Upper lobe of right lung (tissue), 1 donor: ENCODE results near the gene C17orf75. TPM values are rescaled to one million over a fixed set of nuclear protein-coding genes. Genes with fewer than 3 reads are reported as not detected.
"Not testable (repeated sequence)": the region's sequence is repeated elsewhere in the genome, so short reads cannot be mapped to it uniquely, and the experiment has no call there.

Source experiments
- ATAC-seq: fragments of 200-7000 bp; cut with Tn5 transposase; one replicate; pipeline ENCODE4 v1.9.1; 2020; ENCODE audit warnings: mild to moderate bottlenecking, moderate library complexity
- DNase-seq: peaks from one replicate; pipeline ENCODE4 v3.0.0-alpha.2; 2020
- H3K27ac ChIP-seq: fragments of 200-600 bp; one replicate; pipeline ENCODE4 v1.8.0; 2022
- H3K27me3 ChIP-seq: fragments of 200-600 bp; one replicate; pipeline ENCODE4 v1.8.0; 2022; ENCODE audit warnings: mild to moderate bottlenecking
- H3K36me3 ChIP-seq: fragments of 200-600 bp; one replicate; pipeline ENCODE4 v1.8.0; 2022
- H3K4me1 ChIP-seq: fragments of 200-600 bp; one replicate; pipeline ENCODE4 v1.8.0; 2022
- H3K4me3 ChIP-seq: fragments of 200-600 bp; one replicate; pipeline ENCODE4 v1.8.0; 2022; ENCODE audit warnings: mild to moderate bottlenecking
- H3K9me3 ChIP-seq: fragments of 200-600 bp; one replicate; pipeline ENCODE4 v1.8.0; 2022
- intact Hi-C: fragments of 100-400 bp; cut with DNase I; formaldehyde crosslinking; loops from one replicate; pipeline ENCODE4 v1.11.0; 2022
- long read RNA-seq: library from polyadenylated mRNA; unstranded; transcript quantifications from one replicate; pipeline ENCODE4 v2.0.0, GENCODE V29; 2021
- total RNA-seq: library from RNA; stranded (reverse); fragmentation: NEBNext Ultra II Directional; extraction: Animal tissue kit (Norgen Biotek cat#: 25700); gene quantifications from one replicate; pipeline ENCODE4 v1.2.1, GENCODE V29; 2021
- TF ChIP-seq, protein P1 (sequence below): fragments of 200-600 bp; IDR thresholded peaks from one replicate; pipeline ENCODE4 v1.8.0; 2022; ENCODE audit warnings: antibody characterized with exemption
- donor health status: DM: no; HTN: yes; CAD: no; lungs with severe emphysema.

Gene C17orf75, protein sequence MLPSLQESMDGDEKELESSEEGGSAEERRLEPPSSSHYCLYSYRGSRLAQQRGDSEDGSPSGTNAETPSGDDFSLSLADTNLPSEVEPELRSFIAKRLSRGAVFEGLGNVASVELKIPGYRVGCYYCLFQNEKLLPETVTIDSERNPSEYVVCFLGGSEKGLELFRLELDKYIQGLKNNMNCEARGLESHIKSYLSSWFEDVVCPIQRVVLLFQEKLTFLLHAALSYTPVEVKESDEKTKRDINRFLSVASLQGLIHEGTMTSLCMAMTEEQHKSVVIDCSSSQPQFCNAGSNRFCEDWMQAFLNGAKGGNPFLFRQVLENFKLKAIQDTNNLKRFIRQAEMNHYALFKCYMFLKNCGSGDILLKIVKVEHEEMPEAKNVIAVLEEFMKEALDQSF
- 14.2 TPM for total RNA-seq
- long read RNA-seq, partial matches to known transcripts = 1 of 4 reads
- long read RNA-seq, other reads (novel, unspliced or antisense) = 1 of 4 reads

DNA sequence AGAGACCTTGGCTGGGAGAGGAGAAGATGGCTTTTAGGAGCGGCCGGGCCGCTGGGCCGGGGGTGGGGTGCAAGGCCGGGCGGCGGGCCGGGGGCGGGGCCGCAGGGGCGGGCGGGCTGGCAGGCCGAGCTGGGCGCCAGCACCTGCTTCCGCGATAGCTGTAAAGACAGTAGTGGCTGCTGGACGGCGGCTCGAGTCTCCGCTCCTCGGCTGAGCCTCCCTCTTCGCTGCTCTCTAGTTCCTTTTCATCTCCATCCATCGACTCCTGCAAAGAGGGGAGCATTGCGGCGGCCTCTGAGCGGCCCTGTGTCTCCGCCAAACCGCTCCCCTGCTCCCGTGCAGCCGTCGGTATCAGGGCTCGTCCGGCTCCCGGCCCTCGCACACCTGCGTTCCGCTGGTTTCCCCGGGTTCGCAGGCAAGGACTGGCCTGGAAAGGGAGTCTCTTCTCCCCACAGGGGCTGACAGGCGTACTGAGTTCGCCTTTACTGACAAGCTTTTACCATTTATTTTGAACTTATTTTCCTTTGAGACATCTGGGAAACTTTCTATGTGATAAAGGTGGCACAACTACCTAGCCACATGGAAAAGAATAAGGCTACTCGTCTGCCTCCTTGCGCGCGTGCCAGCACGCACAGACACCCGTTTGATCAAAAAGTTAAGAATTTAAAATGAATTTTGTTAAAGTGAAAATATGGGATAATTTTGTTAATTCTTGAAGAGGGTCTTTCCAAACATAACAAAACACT is at the start of gene C17orf75:
C17orf75 (minus strand) TSS at position 317 of the 746 bp plus-strand sequence; CDS start at position 283, 34 bp downstream.
- H3K36me3 ChIP-seq = peaks cover 27% of the 10 kb centered on the region
- H3K4me3 ChIP-seq = peak within 1 kb of the TSS; percentile 71
- intact Hi-C loops = no loop called here
- H3K4me1 ChIP-seq = peaks cover 15% of the 10 kb centered on the region
- ATAC-seq (peak; percentile 98), DNase-seq (peak; percentile 91)
- no peaks in the 10 kb centered on the region for H3K9me3 ChIP-seq
- no peaks in the 10 kb centered on the region for H3K27me3 ChIP-seq
- peak within 1 kb of the TSS; percentile 77 for H3K27ac ChIP-seq
- TF ChIP-seq, protein P1, sequence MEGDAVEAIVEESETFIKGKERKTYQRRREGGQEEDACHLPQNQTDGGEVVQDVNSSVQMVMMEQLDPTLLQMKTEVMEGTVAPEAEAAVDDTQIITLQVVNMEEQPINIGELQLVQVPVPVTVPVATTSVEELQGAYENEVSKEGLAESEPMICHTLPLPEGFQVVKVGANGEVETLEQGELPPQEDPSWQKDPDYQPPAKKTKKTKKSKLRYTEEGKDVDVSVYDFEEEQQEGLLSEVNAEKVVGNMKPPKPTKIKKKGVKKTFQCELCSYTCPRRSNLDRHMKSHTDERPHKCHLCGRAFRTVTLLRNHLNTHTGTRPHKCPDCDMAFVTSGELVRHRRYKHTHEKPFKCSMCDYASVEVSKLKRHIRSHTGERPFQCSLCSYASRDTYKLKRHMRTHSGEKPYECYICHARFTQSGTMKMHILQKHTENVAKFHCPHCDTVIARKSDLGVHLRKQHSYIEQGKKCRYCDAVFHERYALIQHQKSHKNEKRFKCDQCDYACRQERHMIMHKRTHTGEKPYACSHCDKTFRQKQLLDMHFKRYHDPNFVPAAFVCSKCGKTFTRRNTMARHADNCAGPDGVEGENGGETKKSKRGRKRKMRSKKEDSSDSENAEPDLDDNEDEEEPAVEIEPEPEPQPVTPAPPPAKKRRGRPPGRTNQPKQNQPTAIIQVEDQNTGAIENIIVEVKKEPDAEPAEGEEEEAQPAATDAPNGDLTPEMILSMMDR = no peak

DNA sequence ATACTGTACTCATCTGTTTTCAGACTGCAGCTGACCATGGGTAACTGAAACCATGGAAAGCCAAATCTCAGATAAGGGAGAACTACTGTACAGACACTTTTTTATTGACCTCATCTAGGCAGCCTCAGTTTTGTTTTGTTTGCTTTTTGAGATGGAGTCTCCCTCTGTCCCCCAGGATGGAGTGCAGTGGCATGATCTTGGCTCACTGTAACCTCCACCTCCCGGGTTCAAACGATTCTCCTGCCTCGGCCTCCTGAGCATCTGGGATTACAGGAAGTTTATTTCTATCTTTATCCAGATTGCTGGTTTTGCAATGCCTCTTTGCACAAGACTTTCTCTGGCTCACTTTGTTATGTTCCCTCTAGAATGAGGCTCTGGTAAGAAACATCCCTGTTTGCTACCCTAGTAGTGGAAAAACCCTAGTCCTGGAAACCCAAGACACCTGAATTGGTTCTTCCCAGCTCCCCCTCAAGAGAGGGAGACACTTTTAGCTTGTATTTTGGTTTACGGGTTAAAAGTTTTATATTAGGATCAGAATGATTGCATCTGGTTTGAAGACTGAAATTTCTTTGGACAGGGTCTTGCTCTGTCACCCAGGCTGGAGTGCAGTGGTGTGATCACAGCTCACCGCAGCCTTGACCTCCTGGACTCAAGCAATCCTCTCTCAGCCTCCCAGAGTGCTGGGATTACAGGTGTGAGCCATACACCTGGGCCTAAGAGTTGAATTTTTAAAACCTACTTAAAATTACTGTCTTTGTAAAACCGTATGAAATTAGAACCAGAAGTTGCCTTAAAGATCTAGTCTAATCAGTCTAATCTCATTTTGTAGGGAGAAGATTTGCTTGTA is 46.9 kb upstream of the C17orf75 start:
- H3K27me3 ChIP-seq = no peaks in the 10 kb centered on the region
- H3K4me3 ChIP-seq = no peak overlapping the region
- ATAC-seq (no peak), DNase-seq (no peak)
- TF ChIP-seq, protein P1 = no peak
- H3K36me3 ChIP-seq = peaks cover 15% of the 10 kb centered on the region
- intact Hi-C loops = no loop called here
- H3K4me1 ChIP-seq = no peaks in the 10 kb centered on the region
- H3K9me3 ChIP-seq = no peaks in the 10 kb centered on the region
- no peak overlapping the region for H3K27ac ChIP-seq

DNA sequence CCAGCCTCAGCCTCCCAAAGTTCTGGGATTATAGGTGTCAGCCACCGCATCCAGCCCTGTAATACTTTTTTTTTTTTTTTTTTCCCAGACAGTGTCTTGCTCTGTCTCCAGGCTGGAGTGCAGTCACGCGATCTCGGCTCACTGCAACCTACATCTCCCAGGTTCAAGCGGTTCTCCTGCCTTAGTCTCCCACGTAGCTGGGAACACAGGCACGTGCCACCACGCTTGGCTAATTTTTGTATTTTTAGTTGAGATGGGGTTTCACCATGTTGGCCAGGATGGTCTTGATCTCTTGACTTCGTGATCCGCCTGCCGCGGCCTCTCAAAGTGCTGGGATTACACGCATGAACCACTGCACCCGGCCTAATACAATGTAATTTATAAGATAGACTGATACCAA is 46.2 kb upstream of the C17orf75 start:
- peak; percentile 37 for DNase-seq
- ATAC-seq, H3K27ac ChIP-seq, intact Hi-C loops, H3K27me3 ChIP-seq, H3K9me3 ChIP-seq, H3K4me3 ChIP-seq, H3K4me1 ChIP-seq: not testable (repeated sequence)
- peaks cover 15% of the 10 kb centered on the region for H3K36me3 ChIP-seq

DNA sequence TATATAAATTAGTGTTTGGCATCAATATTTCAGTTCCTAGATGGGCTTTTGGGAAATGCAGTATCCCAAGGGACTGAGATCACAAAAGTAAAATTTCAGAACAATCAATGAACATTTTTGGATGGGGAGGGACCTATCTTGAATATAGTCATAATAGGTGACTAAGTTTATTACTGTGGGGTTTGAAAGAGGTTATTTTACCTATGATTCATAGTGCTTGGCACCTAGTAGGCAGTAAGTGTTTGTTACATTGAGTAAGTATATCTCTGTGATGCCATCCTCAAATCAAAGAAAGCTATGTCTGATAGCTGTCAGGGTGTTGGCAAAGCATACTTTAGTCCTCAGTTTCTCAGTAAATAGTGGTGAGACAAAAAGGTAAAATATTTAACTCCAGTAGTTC is 44.9 kb upstream of the C17orf75 start:
- TF ChIP-seq, protein P1 = no peak
- no peaks in the 10 kb centered on the region for H3K9me3 ChIP-seq
- intact Hi-C loops = no loop called here
- no peaks in the 10 kb centered on the region for H3K27me3 ChIP-seq
- no peaks in the 10 kb centered on the region for H3K4me1 ChIP-seq
- ATAC-seq (no peak), DNase-seq (no peak)
- no peak overlapping the region for H3K4me3 ChIP-seq
- peaks cover 27% of the 10 kb centered on the region for H3K36me3 ChIP-seq
- no peak overlapping the region for H3K27ac ChIP-seq

DNA sequence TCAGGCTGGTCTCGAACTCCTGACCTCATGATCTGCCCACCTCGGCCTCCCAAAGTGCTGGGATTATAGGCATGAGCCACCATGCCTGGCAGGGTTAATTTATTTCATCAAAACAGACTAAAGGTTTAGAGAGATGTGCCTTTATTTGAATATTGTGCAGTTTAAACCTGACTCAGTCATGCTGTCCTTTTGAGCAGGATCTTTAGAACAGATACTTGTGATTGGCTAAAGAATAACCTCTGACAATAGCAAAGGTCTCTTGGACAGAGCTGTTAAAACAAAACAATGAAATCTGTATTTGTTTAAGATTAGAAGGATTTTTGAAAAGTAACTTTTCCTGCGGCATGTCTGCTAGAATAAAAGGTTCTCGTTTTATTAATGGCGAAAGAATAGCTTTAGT is 44.0 kb upstream of the C17orf75 start:
- TF ChIP-seq, protein P1 = no peak
- H3K27me3 ChIP-seq = no peaks in the 10 kb centered on the region
- no peak for DNase-seq
- no peaks in the 10 kb centered on the region for H3K4me1 ChIP-seq
- no peak overlapping the region for H3K4me3 ChIP-seq
- no peak for ATAC-seq
- intact Hi-C loops = no loop called here
- no peak overlapping the region for H3K27ac ChIP-seq
- H3K9me3 ChIP-seq = no peaks in the 10 kb centered on the region
- peaks cover 28% of the 10 kb centered on the region for H3K36me3 ChIP-seq
